Measurements from ENCODE around the gene HSPG2. TPM values are rescaled to one million over a fixed set of nuclear protein-coding genes. Genes with fewer than 3 reads are reported as not detected.

HSPG2 gene
- total RNA-seq, 1 donor from 2014 or later, result 28.7 TPM

DNA sequence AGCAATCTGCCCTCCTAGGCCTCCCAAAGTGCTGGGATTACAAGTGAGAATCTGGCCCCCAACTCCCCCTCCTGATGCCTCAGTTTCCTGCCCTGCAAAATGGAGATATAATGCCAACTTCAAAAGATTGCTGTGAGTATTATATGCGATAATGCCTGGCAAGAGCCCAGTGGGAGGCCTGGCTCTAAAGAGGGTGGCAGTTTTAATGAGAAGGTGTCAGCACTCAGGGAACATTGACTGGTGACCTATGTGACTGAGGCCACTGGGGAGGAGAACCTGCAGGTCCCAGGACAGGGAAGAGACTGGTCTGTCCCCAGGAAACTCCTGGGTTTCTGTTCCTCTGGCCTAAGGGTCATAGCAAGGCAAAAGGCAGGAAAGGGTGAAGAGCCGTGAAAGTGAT, 11.0 kb downstream of the HSPG2 start:
- Histone ChIP-seq H3K4me3 (ENCODE audit: low read depth, low read length) (no peak overlapping the region), H3K27me3 (ENCODE audit: control insufficient read depth, insufficient read depth, low read length) (no peaks in the 10 kb centered on the region), H3K36me3 (ENCODE audit: control insufficient read depth, insufficient read depth, low read length) (peaks cover 24% of the 10 kb centered on the region)
- TF ChIP-seq, protein P1, sequence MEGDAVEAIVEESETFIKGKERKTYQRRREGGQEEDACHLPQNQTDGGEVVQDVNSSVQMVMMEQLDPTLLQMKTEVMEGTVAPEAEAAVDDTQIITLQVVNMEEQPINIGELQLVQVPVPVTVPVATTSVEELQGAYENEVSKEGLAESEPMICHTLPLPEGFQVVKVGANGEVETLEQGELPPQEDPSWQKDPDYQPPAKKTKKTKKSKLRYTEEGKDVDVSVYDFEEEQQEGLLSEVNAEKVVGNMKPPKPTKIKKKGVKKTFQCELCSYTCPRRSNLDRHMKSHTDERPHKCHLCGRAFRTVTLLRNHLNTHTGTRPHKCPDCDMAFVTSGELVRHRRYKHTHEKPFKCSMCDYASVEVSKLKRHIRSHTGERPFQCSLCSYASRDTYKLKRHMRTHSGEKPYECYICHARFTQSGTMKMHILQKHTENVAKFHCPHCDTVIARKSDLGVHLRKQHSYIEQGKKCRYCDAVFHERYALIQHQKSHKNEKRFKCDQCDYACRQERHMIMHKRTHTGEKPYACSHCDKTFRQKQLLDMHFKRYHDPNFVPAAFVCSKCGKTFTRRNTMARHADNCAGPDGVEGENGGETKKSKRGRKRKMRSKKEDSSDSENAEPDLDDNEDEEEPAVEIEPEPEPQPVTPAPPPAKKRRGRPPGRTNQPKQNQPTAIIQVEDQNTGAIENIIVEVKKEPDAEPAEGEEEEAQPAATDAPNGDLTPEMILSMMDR (IDR thresholded peaks at IDR 0.05; ENCODE audit: insufficient read depth, low read length, severe bottlenecking), result no peak
- FAIRE-seq (no peak), DNase-seq (ENCODE audit: low read depth) (no peak)

DNA sequence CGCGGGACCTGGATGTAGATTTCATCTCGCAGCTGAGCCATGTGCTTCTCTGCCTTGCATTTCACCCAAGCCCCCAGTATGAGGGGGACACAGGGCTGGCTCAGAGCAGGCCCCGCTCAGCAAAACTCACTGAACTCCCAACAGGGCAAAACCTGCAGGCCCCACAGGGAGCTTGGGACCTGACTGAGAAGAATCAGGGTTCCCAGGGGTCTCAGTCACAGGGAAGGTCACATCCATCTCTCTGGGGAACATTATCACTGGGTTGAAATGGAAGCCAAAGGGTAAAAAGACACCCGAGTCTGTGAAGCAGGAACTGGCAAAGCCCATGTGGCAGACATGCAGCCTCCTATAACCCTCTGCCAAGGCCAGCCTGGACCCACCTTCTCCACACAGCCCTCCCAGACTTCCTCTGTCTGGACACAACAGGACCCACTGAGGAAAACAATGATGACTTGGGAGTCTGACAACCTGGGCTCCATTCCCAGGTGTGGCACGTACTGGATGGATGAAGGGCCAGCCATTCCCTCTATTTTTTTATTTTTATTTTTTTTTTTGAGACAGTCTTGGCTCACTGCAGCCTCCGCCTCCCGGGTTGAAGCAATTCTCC, 11.7 kb downstream of the HSPG2 start:
- Histone ChIP-seq H3K36me3 (ENCODE audit: control insufficient read depth, insufficient read depth, low read length) (peaks cover 21% of the 10 kb centered on the region), H3K27me3 (ENCODE audit: control insufficient read depth, insufficient read depth, low read length) (no peaks in the 10 kb centered on the region), H3K4me3 (ENCODE audit: low read depth, low read length) (no peak overlapping the region)
- FAIRE-seq, result no peak
- no peak for DNase-seq (ENCODE audit: low read depth)
- TF ChIP-seq, protein P1 (IDR thresholded peaks at IDR 0.05; ENCODE audit: insufficient read depth, low read length, severe bottlenecking), result no peak

DNA sequence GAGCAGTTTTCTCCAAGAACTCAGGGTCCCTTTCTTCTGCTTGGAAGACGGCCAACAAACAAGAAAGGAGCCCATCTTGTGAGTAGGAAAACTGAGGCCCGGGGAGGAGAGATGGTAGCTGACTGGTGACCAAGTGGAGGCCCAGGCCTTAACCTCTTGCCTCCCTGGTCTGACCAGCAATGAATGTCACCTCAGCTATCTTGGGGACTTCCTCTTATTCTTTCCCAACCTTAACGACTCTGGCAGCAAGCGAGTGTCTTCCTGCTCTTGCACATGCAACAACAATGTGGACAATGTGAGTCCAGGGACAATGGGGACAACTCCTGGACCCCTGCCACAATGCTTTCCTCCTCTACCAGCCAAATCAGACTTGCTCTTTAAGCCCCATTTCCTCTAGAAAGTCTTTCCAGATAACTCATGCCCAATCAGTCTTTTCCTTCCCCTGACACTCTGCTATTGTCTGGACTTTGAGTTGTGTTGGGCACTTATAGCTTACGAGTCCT, 12.6 kb downstream of the HSPG2 start:
- no peak overlapping the region for H3K4me3 ChIP-seq (ENCODE audit: low read depth, low read length)
- H3K27me3 ChIP-seq (ENCODE audit: control insufficient read depth, insufficient read depth, low read length), result no peaks in the 10 kb centered on the region
- H3K36me3 ChIP-seq (ENCODE audit: control insufficient read depth, insufficient read depth, low read length), result peaks cover 18% of the 10 kb centered on the region
- FAIRE-seq (peak; percentile 82), DNase-seq (ENCODE audit: low read depth) (no peak)
- TF ChIP-seq, protein P1 (IDR thresholded peaks at IDR 0.05; ENCODE audit: insufficient read depth, low read length, severe bottlenecking), result no peak

DNA sequence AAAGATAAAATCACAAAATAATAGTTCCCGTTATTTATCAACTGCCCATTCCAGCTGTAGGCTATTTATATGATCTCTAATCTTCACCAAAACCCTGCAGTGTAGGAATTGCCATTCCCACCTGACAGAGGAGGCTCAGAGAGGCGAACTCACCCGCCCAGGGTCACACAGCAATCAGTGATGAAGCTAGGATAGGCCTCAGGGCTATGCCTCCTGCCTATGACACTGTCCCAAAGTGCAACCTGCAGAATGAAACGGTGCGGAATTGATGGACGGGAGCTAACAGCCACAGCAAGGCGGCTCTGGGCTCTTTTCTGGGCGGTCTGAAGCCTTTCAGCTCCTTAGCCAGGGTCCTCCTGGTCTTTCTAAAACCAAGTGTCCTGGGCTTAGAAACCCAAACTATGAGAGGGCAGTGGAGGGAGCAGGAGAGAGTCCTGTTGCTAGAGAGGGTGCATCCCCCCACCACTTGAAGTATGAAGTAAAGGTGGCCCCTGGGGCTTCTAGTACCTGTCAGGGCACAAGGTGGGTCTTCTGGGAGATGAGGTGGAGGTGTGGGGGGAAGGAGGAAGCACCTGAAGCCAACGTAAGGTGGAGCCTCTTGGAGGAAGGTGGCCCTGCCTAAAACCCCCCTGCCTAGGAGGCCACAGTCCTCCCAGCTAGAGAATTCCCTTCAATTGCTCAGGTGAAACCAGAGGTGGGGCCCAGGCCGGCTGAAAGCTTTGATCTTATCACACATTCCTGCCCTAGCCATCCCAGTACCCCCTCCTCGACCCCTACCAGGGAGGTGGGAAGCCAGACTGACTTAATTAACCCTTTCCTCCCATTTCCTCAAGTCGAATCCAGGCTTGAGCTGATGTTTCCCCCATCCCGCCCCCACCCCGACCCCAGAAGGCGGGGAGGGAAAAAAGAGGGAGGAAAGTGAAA, 14.8 kb downstream of the HSPG2 start:
- DNase-seq (ENCODE audit: low read depth) (no peak), FAIRE-seq (no peak)
- H3K4me3 ChIP-seq (ENCODE audit: low read depth, low read length), result no peak overlapping the region
- peaks cover 13% of the 10 kb centered on the region for H3K36me3 ChIP-seq (ENCODE audit: control insufficient read depth, insufficient read depth, low read length)
- no peaks in the 10 kb centered on the region for H3K27me3 ChIP-seq (ENCODE audit: control insufficient read depth, insufficient read depth, low read length)
- TF ChIP-seq, protein P1 (IDR thresholded peaks at IDR 0.05; ENCODE audit: insufficient read depth, low read length, severe bottlenecking), result no peak

DNA sequence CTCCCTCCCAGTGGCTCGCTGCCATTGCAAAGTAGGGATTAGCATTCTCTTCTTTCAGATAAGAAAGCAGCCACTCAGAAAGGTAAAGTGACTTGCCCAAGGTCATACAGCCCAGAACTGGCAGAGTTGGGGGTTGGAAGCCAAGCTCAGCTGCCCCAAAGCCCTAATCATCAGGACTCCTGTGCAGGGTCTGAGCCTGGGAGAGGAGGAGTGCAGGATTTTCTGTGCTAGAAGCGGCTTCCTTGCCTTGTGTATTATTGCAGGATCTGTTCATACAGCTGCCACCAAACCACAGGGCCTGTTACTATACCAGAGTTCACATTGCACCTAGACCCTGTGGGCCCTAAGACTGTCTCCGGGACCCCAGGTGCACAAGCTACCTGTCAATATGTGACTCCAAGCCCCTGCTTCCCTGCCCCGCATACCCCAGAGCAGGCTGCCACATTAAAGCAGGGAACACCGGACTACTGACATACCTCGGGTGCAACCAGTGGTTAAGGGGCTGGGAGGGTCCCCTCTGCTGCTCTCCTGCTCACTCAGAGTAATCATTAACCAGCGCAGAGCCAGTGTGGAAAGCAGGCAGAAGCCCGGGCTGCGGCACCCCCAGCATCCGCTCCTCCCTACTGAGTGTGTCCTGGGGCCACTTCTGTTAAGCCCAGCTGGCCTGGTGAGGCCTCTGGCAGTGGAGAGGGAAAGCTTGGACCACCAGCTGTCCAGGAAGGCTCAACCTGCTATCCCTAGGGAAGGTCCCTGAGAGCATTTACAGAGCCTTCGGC, 15.8 kb downstream of the HSPG2 start:
- Histone ChIP-seq H3K36me3 (ENCODE audit: control insufficient read depth, insufficient read depth, low read length) (peaks cover 13% of the 10 kb centered on the region), H3K27me3 (ENCODE audit: control insufficient read depth, insufficient read depth, low read length) (no peaks in the 10 kb centered on the region), H3K4me3 (ENCODE audit: low read depth, low read length) (no peak overlapping the region)
- FAIRE-seq (no peak), DNase-seq (ENCODE audit: low read depth) (no peak)
- TF ChIP-seq, protein P1 (IDR thresholded peaks at IDR 0.05; ENCODE audit: insufficient read depth, low read length, severe bottlenecking), result no peak

Measured in bronchial epithelial cell (primary cell).